GM21786 (cell line): ENCODE data around the gene OLFM4.
"Not testable (repeated sequence)": the region's sequence is repeated elsewhere in the genome, so short reads cannot be mapped to it uniquely, and the experiment has no call there.

Source experiments
- ATAC-seq: cut with Tn5 transposase; IDR thresholded peaks from one replicate; pipeline ENCODE4 v1.9.1; 2021; ENCODE audit not compliant: unreplicated experiment

Gene OLFM4

GRCh38 chr13:53028637-53029203, at the start of gene OLFM4:
OLFM4 (plus strand) TSS chr13:53028813; CDS start chr13:53028837, 24 bp downstream.
- no peak for ATAC-seq

- ATAC-seq = no peak
Measured at GRCh38 chr13:52978989-52979388, 49.6 kb upstream of the OLFM4 start.

- no peak for ATAC-seq
Measured at GRCh38 chr13:52980695-52981094, 47.9 kb upstream of the OLFM4 start.

- ATAC-seq = no peak
Measured at GRCh38 chr13:52983836-52984235, 44.8 kb upstream of the OLFM4 start.

- no peak for ATAC-seq
Measured at GRCh38 chr13:52984881-52985363, 43.7 kb upstream of the OLFM4 start.

- ATAC-seq = no peak
Measured at GRCh38 chr13:52991344-52992020, 37.1 kb upstream of the OLFM4 start.

GRCh38 chr13:52992110-52992509, 36.5 kb upstream of the OLFM4 start:
- ATAC-seq = no peak

GRCh38 chr13:52994051-52994450, 34.6 kb upstream of the OLFM4 start:
- no peak for ATAC-seq

- no peak for ATAC-seq
Measured at GRCh38 chr13:52994865-52995264, 33.7 kb upstream of the OLFM4 start.

GRCh38 chr13:52995946-52996345, 32.7 kb upstream of the OLFM4 start:
- ATAC-seq = no peak

GRCh38 chr13:52997951-52998876, 30.4 kb upstream of the OLFM4 start:
- ATAC-seq = no peak

GRCh38 chr13:52999093-52999696, 29.4 kb upstream of the OLFM4 start:
- ATAC-seq = no peak

- ATAC-seq = no peak
Measured at GRCh38 chr13:53001444-53002225, 27.0 kb upstream of the OLFM4 start.

GRCh38 chr13:53004573-53004972, 24.0 kb upstream of the OLFM4 start:
- ATAC-seq = no peak

GRCh38 chr13:53005626-53006025, 23.0 kb upstream of the OLFM4 start:
- ATAC-seq = no peak

- ATAC-seq = no peak
Measured at GRCh38 chr13:53007872-53008271, 20.7 kb upstream of the OLFM4 start.

GRCh38 chr13:53010374-53011105, 18.1 kb upstream of the OLFM4 start:
- ATAC-seq = no peak

GRCh38 chr13:53012707-53013106, 15.9 kb upstream of the OLFM4 start:
- no peak for ATAC-seq

GRCh38 chr13:53013113-53013512, 15.5 kb upstream of the OLFM4 start:
- ATAC-seq = no peak

- ATAC-seq = not testable (repeated sequence)
Measured at GRCh38 chr13:53014018-53014417, 14.6 kb upstream of the OLFM4 start.
